Effector memory CD8-positive, alpha-beta T cell (primary cell): ENCODE measurements around the gene MICAL3.
"Not testable (repeated sequence)": the region's sequence is repeated elsewhere in the genome, so short reads cannot be mapped to it uniquely, and the experiment has no call there.

Experiments
- ATAC-seq: fragments of 150-1000 bp; cut with Tn5 transposase; replicated peaks from 2 replicates; pipeline ENCODE4 v1.10.0; 2021; ENCODE audit warnings: mild to moderate bottlenecking, moderate library complexity
- DNase-seq, 3 experiments: peaks; one replicate each; pipeline ENCODE4 v3.0.0; 2021
- H3K27ac Mint-ChIP-seq, 2 donors: one replicate each; pipeline ENCODE4 v1.8.0; 2022; ENCODE audit warnings: mild to moderate bottlenecking in 2 of 2, mixed read lengths in 2 of 2, moderate library complexity in 2 of 2
- H3K27me3 Mint-ChIP-seq, 2 donors: one replicate each; pipeline ENCODE4 v1.8.0; 2022; ENCODE audit warnings: mixed read lengths in 2 of 2
- H3K36me3 Mint-ChIP-seq: one replicate; pipeline ENCODE4 v1.8.0; 2022; ENCODE audit warnings: mild to moderate bottlenecking, moderate library complexity, mixed read lengths; ENCODE audit not compliant: insufficient read depth
- H3K4me1 Mint-ChIP-seq, 2 donors: one replicate each; pipeline ENCODE4 v1.8.0; 2022; ENCODE audit warnings: low read depth in 2 of 2, mixed read lengths in 2 of 2
- H3K4me3 Mint-ChIP-seq, 2 donors: one replicate each; pipeline ENCODE4 v1.8.0; 2022; ENCODE audit warnings: mild to moderate bottlenecking in 2 of 2, mixed read lengths in 2 of 2, moderate library complexity in 2 of 2
- H3K9me3 Mint-ChIP-seq, 2 donors: one replicate each; pipeline ENCODE4 v1.8.0; 2022; ENCODE audit warnings: mixed read lengths in 2 of 2

The MICAL3 gene

GRCh38 chr22:18055619-18056160 is 31.3 kb upstream of the MICAL3 start:
- H3K27me3 Mint-ChIP-seq, result peaks cover under 1 to 5% of the 10 kb centered on the region in 2 donors
- no peaks in the 10 kb centered on the region for H3K36me3 Mint-ChIP-seq
- H3K9me3 Mint-ChIP-seq, result no peaks in the 10 kb centered on the region
- no peak overlapping the region for H3K4me3 Mint-ChIP-seq
- H3K4me1 Mint-ChIP-seq, result no peaks in the 10 kb centered on the region
- no peak overlapping the region for H3K27ac Mint-ChIP-seq
- DNase-seq (no peak), ATAC-seq (no peak)

DNA sequence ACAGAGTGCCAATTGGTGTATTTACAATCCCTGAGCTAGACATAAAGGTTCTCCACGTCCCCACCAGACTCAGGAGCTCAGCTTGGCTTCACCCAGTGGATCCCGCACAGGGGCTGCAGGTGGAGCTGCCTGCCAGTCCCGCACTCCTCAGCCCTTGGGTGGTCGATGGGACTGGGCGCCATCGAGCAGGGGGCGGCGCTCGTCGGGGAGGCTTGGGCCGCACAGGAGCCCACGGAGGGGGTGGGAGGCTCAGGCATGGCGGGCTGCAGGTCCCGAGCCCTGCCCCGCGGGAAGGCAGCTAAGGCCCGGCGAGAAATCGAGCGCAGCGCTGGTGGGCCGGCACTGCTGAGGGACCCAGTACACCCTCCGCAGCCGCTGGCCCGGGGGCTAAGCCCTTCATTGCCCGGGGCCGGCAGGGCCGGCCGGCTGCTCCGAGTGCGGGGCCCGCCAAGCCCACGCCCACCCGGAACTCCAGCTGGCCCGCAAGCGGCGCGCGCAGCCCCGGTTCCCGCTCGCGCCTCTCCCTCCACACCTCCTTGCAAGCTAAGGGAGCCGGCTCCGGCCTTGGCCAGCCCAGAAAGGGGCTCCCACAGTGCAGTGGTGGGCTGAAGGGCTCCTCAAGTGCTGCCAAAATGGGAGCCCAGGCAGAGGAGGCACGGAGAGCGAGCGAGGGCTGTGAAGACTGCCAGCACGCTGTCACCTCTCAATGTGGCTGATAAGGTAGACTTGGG is 29.0 kb upstream of the MICAL3 start:
- not testable (repeated sequence) for H3K4me3 Mint-ChIP-seq, H3K27ac Mint-ChIP-seq, H3K36me3 Mint-ChIP-seq, H3K9me3 Mint-ChIP-seq, H3K4me1 Mint-ChIP-seq, DNase-seq, ATAC-seq
- H3K27me3 Mint-ChIP-seq, result peaks cover 6 to 14% of the 10 kb centered on the region in 2 donors

DNA sequence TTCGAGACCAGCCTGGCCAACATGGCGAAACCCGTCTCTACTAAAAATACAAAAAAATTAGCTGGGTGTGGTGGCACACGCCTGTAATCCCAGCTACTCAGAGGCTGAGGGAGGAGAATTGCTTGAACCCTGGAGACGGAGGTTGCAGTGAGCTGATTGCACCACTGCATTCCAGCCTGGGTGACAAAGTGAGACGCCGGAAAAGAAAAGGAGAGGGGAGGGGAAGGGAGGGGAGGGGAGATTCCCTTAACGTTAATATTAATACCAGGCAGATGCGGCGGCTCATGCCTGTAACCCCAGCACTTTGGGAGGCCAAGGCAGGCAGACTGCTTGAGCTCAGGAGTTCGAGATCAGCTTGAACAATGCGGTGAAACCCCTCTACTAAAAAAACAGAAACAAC is 26.8 kb upstream of the MICAL3 start:
- H3K27me3 Mint-ChIP-seq, result peaks cover 6 to 14% of the 10 kb centered on the region in 2 donors
- H3K4me3 Mint-ChIP-seq, H3K9me3 Mint-ChIP-seq, H3K4me1 Mint-ChIP-seq, ATAC-seq, H3K27ac Mint-ChIP-seq, H3K36me3 Mint-ChIP-seq, DNase-seq: not testable (repeated sequence)

DNA sequence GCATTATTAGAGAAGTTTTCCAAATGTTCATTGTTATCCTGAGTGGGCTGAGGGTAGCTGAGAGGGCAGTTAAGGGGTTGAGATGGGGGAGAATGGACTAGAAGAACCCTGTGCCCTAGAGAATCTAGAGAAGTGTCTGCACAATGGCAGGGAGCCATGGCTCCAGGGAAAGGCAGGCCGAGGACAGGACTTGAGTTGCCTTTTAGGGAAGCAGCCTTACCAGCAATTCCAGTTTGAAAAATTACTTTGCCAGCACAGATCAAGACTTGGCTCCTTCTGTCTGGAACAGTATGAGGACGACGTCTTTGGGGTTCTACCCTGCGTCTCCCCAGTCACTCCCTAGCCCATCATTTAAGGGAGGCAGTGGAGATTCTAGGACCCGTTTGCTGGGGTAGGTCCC is 25.7 kb upstream of the MICAL3 start:
- no peak overlapping the region for H3K27ac Mint-ChIP-seq
- H3K9me3 Mint-ChIP-seq, result no peaks in the 10 kb centered on the region
- no peak for DNase-seq
- no peak overlapping the region for H3K4me3 Mint-ChIP-seq
- H3K36me3 Mint-ChIP-seq, result no peaks in the 10 kb centered on the region
- H3K27me3 Mint-ChIP-seq, result peaks cover 6 to 14% of the 10 kb centered on the region in 2 donors
- no peaks in the 10 kb centered on the region for H3K4me1 Mint-ChIP-seq
- ATAC-seq, result no peak

DNA sequence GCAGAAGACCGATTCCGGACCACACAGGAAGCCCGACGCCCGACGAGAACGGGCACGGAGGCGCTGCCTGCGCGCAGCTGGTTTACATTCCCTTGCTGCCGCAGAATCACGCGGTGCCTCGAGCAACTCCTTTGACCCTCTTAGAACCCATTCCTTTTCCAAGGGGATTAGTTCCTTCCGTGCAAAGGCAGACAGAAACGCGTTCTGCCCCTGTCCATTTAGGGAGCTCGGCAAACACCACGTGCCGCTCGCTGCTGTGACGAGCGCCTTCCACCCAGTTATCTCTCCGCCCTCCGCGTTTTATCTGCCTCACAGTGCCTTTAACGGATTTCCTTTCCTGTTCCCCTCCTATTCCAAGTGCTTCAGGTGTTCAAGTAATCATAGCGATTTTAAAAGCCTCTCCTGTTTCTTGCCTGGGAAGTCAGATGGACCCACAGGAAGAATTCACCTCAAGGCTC is 24.1 kb upstream of the MICAL3 start:
- H3K9me3 Mint-ChIP-seq, result no peaks in the 10 kb centered on the region
- ATAC-seq (no peak), DNase-seq (no peak)
- no peak overlapping the region for H3K4me3 Mint-ChIP-seq
- no peak overlapping the region for H3K27ac Mint-ChIP-seq
- no peaks in the 10 kb centered on the region for H3K36me3 Mint-ChIP-seq
- H3K27me3 Mint-ChIP-seq, result peaks cover 6 to 14% of the 10 kb centered on the region in 2 donors
- H3K4me1 Mint-ChIP-seq, result no peaks in the 10 kb centered on the region

- no peaks in the 10 kb centered on the region for H3K4me1 Mint-ChIP-seq
- no peak overlapping the region for H3K4me3 Mint-ChIP-seq
- no peak for ATAC-seq
Observed at GRCh38 chr22:18048041-18048440, 23.7 kb upstream of the MICAL3 start.

GRCh38 chr22:18045794-18046193 is 21.4 kb upstream of the MICAL3 start:
- H3K27ac Mint-ChIP-seq, result no peak overlapping the region

More at GRCh38 chr22:18048041-18048440, 23.7 kb upstream of the MICAL3 start:
- H3K9me3 Mint-ChIP-seq, result no peaks in the 10 kb centered on the region
- no peak for DNase-seq
- no peaks in the 10 kb centered on the region for H3K36me3 Mint-ChIP-seq
- H3K27me3 Mint-ChIP-seq, result peaks cover 6 to 14% of the 10 kb centered on the region in 2 donors
- H3K27ac Mint-ChIP-seq, result no peak overlapping the region

GRCh38 chr22:18044548-18045271 is 20.3 kb upstream of the MICAL3 start:
- Mint-ChIP-seq H3K4me1 (no peaks in the 10 kb centered on the region), H3K27me3 (peaks cover 0 to 3% of the 10 kb centered on the region in 2 donors), H3K9me3 (no peaks in the 10 kb centered on the region), H3K4me3 (no peak overlapping the region), H3K36me3 (no peaks in the 10 kb centered on the region), H3K27ac (no peak overlapping the region)
- DNase-seq (no peak), ATAC-seq (no peak)

More at GRCh38 chr22:18045794-18046193, 21.4 kb upstream of the MICAL3 start:
- no peaks in the 10 kb centered on the region for H3K36me3 Mint-ChIP-seq
- peaks cover 6 to 14% of the 10 kb centered on the region in 2 donors for H3K27me3 Mint-ChIP-seq
- H3K9me3 Mint-ChIP-seq, result no peaks in the 10 kb centered on the region
- H3K4me1 Mint-ChIP-seq, result no peaks in the 10 kb centered on the region
- no peak for ATAC-seq
- no peak overlapping the region for H3K4me3 Mint-ChIP-seq
- no peak for DNase-seq

- H3K27me3 Mint-ChIP-seq, result peaks cover 0 to 6% of the 10 kb centered on the region in 2 donors
- DNase-seq (no peak), ATAC-seq (no peak)
- H3K4me3 Mint-ChIP-seq, result no peak overlapping the region
- no peaks in the 10 kb centered on the region for H3K9me3 Mint-ChIP-seq
- H3K36me3 Mint-ChIP-seq, result peaks cover under 1% of the 10 kb centered on the region
- no peak overlapping the region for H3K27ac Mint-ChIP-seq
- no peaks in the 10 kb centered on the region for H3K4me1 Mint-ChIP-seq
Observed at GRCh38 chr22:18042685-18043084, 18.3 kb upstream of the MICAL3 start.

GRCh38 chr22:18040898-18041297 is 16.5 kb upstream of the MICAL3 start:
- H3K4me3 Mint-ChIP-seq, H3K9me3 Mint-ChIP-seq, ATAC-seq, H3K4me1 Mint-ChIP-seq, DNase-seq, H3K27ac Mint-ChIP-seq, H3K36me3 Mint-ChIP-seq: not testable (repeated sequence)
- H3K27me3 Mint-ChIP-seq, result peaks cover 6 to 18% of the 10 kb centered on the region in 2 donors

- Mint-ChIP-seq H3K36me3 (peaks cover 4% of the 10 kb centered on the region), H3K4me1 (no peaks in the 10 kb centered on the region)
- no peak for DNase-seq
Observed at GRCh38 chr22:18035751-18036150, 11.4 kb upstream of the MICAL3 start.

GRCh38 chr22:18034076-18034475 is 9.7 kb upstream of the MICAL3 start:
- Mint-ChIP-seq H3K27me3 (peaks cover 7 to 53% of the 10 kb centered on the region in 2 donors), H3K4me3 (no peak overlapping the region)

More at GRCh38 chr22:18035751-18036150, 11.4 kb upstream of the MICAL3 start:
- H3K4me3 Mint-ChIP-seq, result no peak overlapping the region
- H3K27ac Mint-ChIP-seq, result no peak overlapping the region
- ATAC-seq, result no peak
- no peaks in the 10 kb centered on the region for H3K9me3 Mint-ChIP-seq
- peaks cover 12 to 53% of the 10 kb centered on the region in 2 donors for H3K27me3 Mint-ChIP-seq

GRCh38 chr22:18033204-18033998 is 9.0 kb upstream of the MICAL3 start:
- H3K4me3 Mint-ChIP-seq, result no peak overlapping the region
- ATAC-seq (no peak), DNase-seq (no peak)
- no peaks in the 10 kb centered on the region for H3K4me1 Mint-ChIP-seq
- peaks cover 6 to 53% of the 10 kb centered on the region in 2 donors for H3K27me3 Mint-ChIP-seq
- H3K36me3 Mint-ChIP-seq, result peaks cover 4% of the 10 kb centered on the region
- no peaks in the 10 kb centered on the region for H3K9me3 Mint-ChIP-seq
- no peak overlapping the region for H3K27ac Mint-ChIP-seq

More at GRCh38 chr22:18034076-18034475, 9.7 kb upstream of the MICAL3 start:
- Mint-ChIP-seq H3K9me3 (no peaks in the 10 kb centered on the region), H3K27ac (no peak overlapping the region), H3K4me1 (no peaks in the 10 kb centered on the region), H3K36me3 (peaks cover 4% of the 10 kb centered on the region)
- DNase-seq, result no peak
- ATAC-seq, result no peak
